GM18907 (cell line): ENCODE data around the gene KAZN.

Experiments
- ATAC-seq: cut with Tn5 transposase; IDR thresholded peaks from one replicate; pipeline ENCODE4 v1.9.1; 2021; ENCODE audit warnings: mild to moderate bottlenecking, moderate library complexity; ENCODE audit not compliant: unreplicated experiment

The KAZN gene

GRCh38 chr1:15094719-15095495, 496.4 kb downstream of the KAZN start:
- no peak for ATAC-seq

- ATAC-seq = no peak
These were observed 497.0 kb downstream of the KAZN start for GRCh38 chr1:15095496-15095875.

GRCh38 chr1:15096293-15096692, 497.8 kb downstream of the KAZN start:
- ATAC-seq = no peak

GRCh38 chr1:15098176-15099125, 500.0 kb downstream of the KAZN start:
- no peak for ATAC-seq

GRCh38 chr1:15099441-15100120, 501.1 kb downstream of the KAZN start:
- no peak for ATAC-seq

GRCh38 chr1:15100121-15100879, 501.8 kb downstream of the KAZN start:
- ATAC-seq = no peak

- no peak for ATAC-seq
These were observed 502.6 kb downstream of the KAZN start for GRCh38 chr1:15100880-15101760.

- ATAC-seq = no peak
These were observed 503.3 kb downstream of the KAZN start for GRCh38 chr1:15101801-15102200.

- no peak for ATAC-seq
These were observed 504.2 kb downstream of the KAZN start for GRCh38 chr1:15102646-15103045.

- ATAC-seq = no peak
These were observed 504.7 kb downstream of the KAZN start for GRCh38 chr1:15103211-15103610.

GRCh38 chr1:15103906-15104305, 505.4 kb downstream of the KAZN start:
- no peak for ATAC-seq

- ATAC-seq = no peak
These were observed 506.3 kb downstream of the KAZN start for GRCh38 chr1:15104768-15105167.

- no peak for ATAC-seq
These were observed 508.1 kb downstream of the KAZN start for GRCh38 chr1:15106608-15107007.

- ATAC-seq = no peak
These were observed 508.7 kb downstream of the KAZN start for GRCh38 chr1:15107058-15107687.

- no peak for ATAC-seq
These were observed 509.4 kb downstream of the KAZN start for GRCh38 chr1:15107911-15108310.

GRCh38 chr1:15110128-15110866, 511.8 kb downstream of the KAZN start:
- ATAC-seq = no peak

- no peak for ATAC-seq
These were observed 512.4 kb downstream of the KAZN start for GRCh38 chr1:15110867-15111230.

GRCh38 chr1:15113146-15113545, 514.7 kb downstream of the KAZN start:
- ATAC-seq = no peak

GRCh38 chr1:15114884-15115283, 516.4 kb downstream of the KAZN start:
- ATAC-seq = no peak
